HepG2 (cell line): ENCODE results near the gene SDF2. TPM values are rescaled to one million over a fixed set of nuclear protein-coding genes. Genes with fewer than 3 reads are reported as not detected.

Experiments used
- ARNT2 ChIP-seq: sonication (generic); formaldehyde crosslinking; IDR thresholded peaks from 2 replicates; pipeline ENCODE4 v1.8.0; 2022; ENCODE audit warnings: mild to moderate bottlenecking, low read depth, missing genetic modification reagents, moderate library complexity
- BRD4 ChIP-seq: sonication (generic); formaldehyde crosslinking; IDR thresholded peaks from 2 replicates; pipeline ENCODE4 v1.4.0; 2020; ENCODE audit warnings: missing genetic modification reagents
- CCAR2 ChIP-seq: fragments of 200-400 bp; formaldehyde crosslinking; optimal IDR thresholded peaks from 2 replicates; pipeline ENCODE3; 2018; ENCODE audit warnings: low read depth, mild to moderate bottlenecking, low read length, moderate library complexity
- CREM ChIP-seq, 2 experiments: sonication (generic) in 1 of 2; formaldehyde crosslinking in 1 of 2; IDR thresholded peaks; 2 replicates each; pipeline versions ENCODE4 v1.4.0 to v1.6.1; 2016 to 2020; ENCODE audit warnings: antibody characterized with exemption in 1 of 2, mild to moderate bottlenecking in 1 of 2, missing genetic modification reagents in 1 of 2
- FOXO4 ChIP-seq: sonication (generic); formaldehyde crosslinking; conservative IDR thresholded peaks from 2 replicates; pipeline ENCODE4 v1.8.1; 2023; ENCODE audit warnings: missing genetic modification reagents
- FOXP1 ChIP-seq, 2 experiments: fragments of 450-650 bp in 1 of 2; IDR thresholded peaks; 2 replicates each; pipeline ENCODE4 v1.6.1; 2017 to 2018; ENCODE audit warnings: antibody characterized with exemption in 1 of 2
- HOMEZ ChIP-seq: IDR thresholded peaks from 2 replicates; pipeline ENCODE4 v1.6.1; 2016; ENCODE audit warnings: low read depth
- MEF2D ChIP-seq: sonication (generic); formaldehyde crosslinking; IDR thresholded peaks from 2 replicates; pipeline ENCODE4 v1.5.1; 2020; ENCODE audit warnings: mild to moderate bottlenecking, missing genetic modification reagents
- NFE2L1 ChIP-seq: sonication (generic); formaldehyde crosslinking; IDR thresholded peaks from 2 replicates; pipeline ENCODE4 v1.4.0; 2020; ENCODE audit warnings: missing genetic modification reagents, mild to moderate bottlenecking, borderline replicate concordance
- NRL ChIP-seq: sonication (generic); formaldehyde crosslinking; IDR thresholded peaks from 2 replicates; pipeline ENCODE4 v1.5.0; 2020; ENCODE audit warnings: missing genetic modification reagents, mild to moderate bottlenecking, moderate library complexity, borderline replicate concordance
- POLR2G ChIP-seq: fragments of 200-400 bp; formaldehyde crosslinking; IDR thresholded peaks from 2 replicates; pipeline ENCODE4 v1.6.1; 2018; ENCODE audit warnings: mild to moderate bottlenecking, low read depth, low read length, moderate library complexity
- RBAK ChIP-seq: sonication (generic); formaldehyde crosslinking; IDR thresholded peaks from 2 replicates; pipeline ENCODE4 v1.5.1; 2020; ENCODE audit warnings: mild to moderate bottlenecking, missing genetic modification reagents
- SALL2 ChIP-seq: sonication (generic); formaldehyde crosslinking; IDR thresholded peaks from 2 replicates; pipeline ENCODE4 v1.8.1; 2023; ENCODE audit warnings: mild to moderate bottlenecking, missing genetic modification reagents, inconsistent platforms
- SCMH1 ChIP-seq: sonication (generic); formaldehyde crosslinking; IDR thresholded peaks from 2 replicates; pipeline ENCODE4 v1.9.0; 2021; ENCODE audit warnings: missing genetic modification reagents, mild to moderate bottlenecking, borderline replicate concordance
- U2AF1 ChIP-seq: fragments of 200-400 bp; formaldehyde crosslinking; optimal IDR thresholded peaks from 2 replicates; pipeline ENCODE3; 2017; ENCODE audit warnings: mild to moderate bottlenecking, low read depth, low read length
- ZBTB39 ChIP-seq: sonication (generic); formaldehyde crosslinking; IDR thresholded peaks from 2 replicates; pipeline ENCODE4 v1.5.0; 2020; ENCODE audit warnings: missing genetic modification reagents
- ZNF101 ChIP-seq: sonication (generic); formaldehyde crosslinking; IDR thresholded peaks from 2 replicates; pipeline ENCODE4 v1.4.0; 2020; ENCODE audit warnings: mild to moderate bottlenecking, low read depth, missing genetic modification reagents, borderline replicate concordance
- ZNF331 ChIP-seq: sonication (generic); formaldehyde crosslinking; IDR thresholded peaks from 2 replicates; pipeline ENCODE4 v1.4.0; 2020; ENCODE audit warnings: missing genetic modification reagents
- ZNF615 ChIP-seq: sonication (generic); formaldehyde crosslinking; IDR thresholded peaks from 2 replicates; pipeline ENCODE4 v1.5.0; 2020; ENCODE audit warnings: mild to moderate bottlenecking, missing genetic modification reagents, borderline replicate concordance
- ZNF619 ChIP-seq: sonication (generic); formaldehyde crosslinking; IDR thresholded peaks from 2 replicates; pipeline ENCODE4 v1.4.0; 2020; ENCODE audit warnings: mild to moderate bottlenecking, missing genetic modification reagents
- ZNF660 ChIP-seq: sonication (generic); formaldehyde crosslinking; IDR thresholded peaks from 2 replicates; pipeline ENCODE4 v1.5.1; 2020; ENCODE audit warnings: mild to moderate bottlenecking, low read depth, missing genetic modification reagents, borderline replicate concordance
- ZNF670 ChIP-seq: sonication (generic); formaldehyde crosslinking; IDR thresholded peaks from 2 replicates; pipeline ENCODE4 v1.8.0; 2022; ENCODE audit warnings: mild to moderate bottlenecking, missing genetic modification reagents, borderline replicate concordance
- ZNF775 ChIP-seq: sonication (generic); formaldehyde crosslinking; IDR thresholded peaks from 2 replicates; pipeline ENCODE4 v1.4.0; 2020; ENCODE audit warnings: missing genetic modification reagents, mild to moderate bottlenecking, moderate library complexity, borderline replicate concordance
- ZNF777 ChIP-seq: sonication (generic); formaldehyde crosslinking; IDR thresholded peaks from 2 replicates; pipeline ENCODE4 v1.4.0; 2020; ENCODE audit warnings: missing genetic modification reagents
- polyA plus RNA-seq, 8 experiments: library from polyadenylated mRNA; depleted of rRNA in 3 of 8; stranded (reverse) in 7 of 8; unstranded in 1 of 8; fragments of >200 nt; fragmentation: Illumina TruSeq in 4 of 8; extraction: Trizol in 4 of 8; gene quantifications; 2 replicates each; pipeline versions ENCODE4 v1.2.1 to v1.2.3, GENCODE V29; 2011 to 2016; ENCODE audit warnings: low read depth in 4 of 8, missing spikeins in 1 of 8, mixed read lengths in 1 of 8; ENCODE audit not compliant: insufficient read depth in 1 of 8
- total RNA-seq, 5 experiments: library from RNA; depleted of rRNA; stranded (reverse); fragments of >200 nt; fragmentation: Illumina TruSeq; extraction: Trizol; gene quantifications; 2 replicates each; pipeline ENCODE4 v1.2.3, GENCODE V29; 2016; ENCODE audit warnings: low read depth in 1 of 5

Gene SDF2
- total and polyA plus RNA-seq, 2 of the 13 experiments (the other 11 are each of a cell fraction or from before 2014, with no cell fraction given): 58.2 to 58.4 TPM

- no peak for TF ChIP-seq FOXP1 (IDR thresholded peaks at IDR 0.05)
- TF ChIP-seq FOXP1 (CRISPR knock-in tag; IDR thresholded peaks at IDR 0.05): no peak
- no peak for TF ChIP-seq CCAR2
- TF ChIP-seq ZNF670 (CRISPR knock-in tag): peak; percentile 82; the same call in 1 of the 2 replicates
- no peak for TF ChIP-seq SALL2 (CRISPR knock-in tag)
- TF ChIP-seq ZNF331: peak; percentile 46; the same call in 1 of the 2 replicates
- no peak; the same call in 1 of the 2 replicates for TF ChIP-seq ZNF777 (CRISPR knock-in tag)
- TF ChIP-seq ZNF101: no peak
- TF ChIP-seq HOMEZ (CRISPR knock-in tag): no peak
- peak; percentile 97 for TF ChIP-seq CREM (IDR thresholded peaks at IDR 0.05)
- 0 out of 2 replicates have a peak, but pooled peaks have one; percentile 32 for TF ChIP-seq CREM (CRISPR knock-in tag; IDR thresholded peaks at IDR 0.05)
- TF ChIP-seq ZBTB39 (CRISPR knock-in tag): no peak
- peak; percentile 34 for TF ChIP-seq U2AF1
- TF ChIP-seq FOXO4 (CRISPR knock-in tag): no peak
- no peak for TF ChIP-seq ARNT2
- no peak; the same call in 1 of the 2 replicates for TF ChIP-seq ZNF619
- TF ChIP-seq MEF2D (CRISPR knock-in tag): 0 out of 2 replicates have a peak, but pooled peaks have one; percentile 15
- TF ChIP-seq NRL (CRISPR knock-in tag): peak; percentile 87; the same call in 1 of the 2 replicates
- TF ChIP-seq RBAK: no peak
- TF ChIP-seq NFE2L1 (CRISPR knock-in tag): no peak
- peak; percentile 96 for TF ChIP-seq ZNF775 (CRISPR knock-in tag)
- TF ChIP-seq ZNF660 (CRISPR knock-in tag): no peak
- TF ChIP-seq ZNF615 (CRISPR knock-in tag): no peak
- TF ChIP-seq SCMH1 (CRISPR knock-in tag): no peak
- TF ChIP-seq BRD4 (CRISPR knock-in tag): no peak
- peak; percentile 96 for TF ChIP-seq POLR2G
Observed at GRCh38 chr17:28661635-28662526, at the start of gene SDF2, which contains the start of gene SUPT6H (continued).
